ENCODE results near the gene PRKAG2.

DNA sequence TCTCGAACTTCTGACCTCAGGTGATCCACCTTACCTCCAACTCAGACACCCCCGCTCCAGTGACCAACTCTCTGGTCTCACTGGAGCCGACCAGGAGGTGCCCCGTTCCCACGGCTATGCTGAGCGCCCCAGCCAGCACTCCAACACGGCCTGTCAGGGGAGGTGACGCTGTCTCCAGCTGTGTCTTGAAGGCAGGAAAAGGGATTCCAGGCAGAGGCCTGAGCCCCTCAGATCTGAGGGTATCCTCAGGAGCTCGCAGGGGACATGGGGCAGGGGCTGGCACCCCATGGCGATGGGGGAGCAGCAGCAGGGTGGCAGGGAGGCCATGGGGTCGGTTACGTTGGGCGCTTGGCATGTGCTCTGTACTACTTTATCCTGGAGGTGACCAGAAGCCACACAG is 262.9 kb downstream of the PRKAG2 start:
- TF ChIP-seq POLR2A (IDR thresholded peaks at IDR 0.05) (no peak), EP300 (IDR thresholded peaks at IDR 0.05) (no peak)
- TF ChIP-seq, protein P1, sequence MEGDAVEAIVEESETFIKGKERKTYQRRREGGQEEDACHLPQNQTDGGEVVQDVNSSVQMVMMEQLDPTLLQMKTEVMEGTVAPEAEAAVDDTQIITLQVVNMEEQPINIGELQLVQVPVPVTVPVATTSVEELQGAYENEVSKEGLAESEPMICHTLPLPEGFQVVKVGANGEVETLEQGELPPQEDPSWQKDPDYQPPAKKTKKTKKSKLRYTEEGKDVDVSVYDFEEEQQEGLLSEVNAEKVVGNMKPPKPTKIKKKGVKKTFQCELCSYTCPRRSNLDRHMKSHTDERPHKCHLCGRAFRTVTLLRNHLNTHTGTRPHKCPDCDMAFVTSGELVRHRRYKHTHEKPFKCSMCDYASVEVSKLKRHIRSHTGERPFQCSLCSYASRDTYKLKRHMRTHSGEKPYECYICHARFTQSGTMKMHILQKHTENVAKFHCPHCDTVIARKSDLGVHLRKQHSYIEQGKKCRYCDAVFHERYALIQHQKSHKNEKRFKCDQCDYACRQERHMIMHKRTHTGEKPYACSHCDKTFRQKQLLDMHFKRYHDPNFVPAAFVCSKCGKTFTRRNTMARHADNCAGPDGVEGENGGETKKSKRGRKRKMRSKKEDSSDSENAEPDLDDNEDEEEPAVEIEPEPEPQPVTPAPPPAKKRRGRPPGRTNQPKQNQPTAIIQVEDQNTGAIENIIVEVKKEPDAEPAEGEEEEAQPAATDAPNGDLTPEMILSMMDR (IDR thresholded peaks at IDR 0.05) = no peak
